ENCODE measurements around the gene TPD52L1. TPM values are rescaled to one million over a fixed set of nuclear protein-coding genes. Genes with fewer than 3 reads are reported as not detected.
A peak's percentile ranks its signal among the peaks of the same experiment; 100 is the strongest.

Gene TPD52L1
- polyA plus RNA-seq, 1 donor, result 46.1 TPM

DNA sequence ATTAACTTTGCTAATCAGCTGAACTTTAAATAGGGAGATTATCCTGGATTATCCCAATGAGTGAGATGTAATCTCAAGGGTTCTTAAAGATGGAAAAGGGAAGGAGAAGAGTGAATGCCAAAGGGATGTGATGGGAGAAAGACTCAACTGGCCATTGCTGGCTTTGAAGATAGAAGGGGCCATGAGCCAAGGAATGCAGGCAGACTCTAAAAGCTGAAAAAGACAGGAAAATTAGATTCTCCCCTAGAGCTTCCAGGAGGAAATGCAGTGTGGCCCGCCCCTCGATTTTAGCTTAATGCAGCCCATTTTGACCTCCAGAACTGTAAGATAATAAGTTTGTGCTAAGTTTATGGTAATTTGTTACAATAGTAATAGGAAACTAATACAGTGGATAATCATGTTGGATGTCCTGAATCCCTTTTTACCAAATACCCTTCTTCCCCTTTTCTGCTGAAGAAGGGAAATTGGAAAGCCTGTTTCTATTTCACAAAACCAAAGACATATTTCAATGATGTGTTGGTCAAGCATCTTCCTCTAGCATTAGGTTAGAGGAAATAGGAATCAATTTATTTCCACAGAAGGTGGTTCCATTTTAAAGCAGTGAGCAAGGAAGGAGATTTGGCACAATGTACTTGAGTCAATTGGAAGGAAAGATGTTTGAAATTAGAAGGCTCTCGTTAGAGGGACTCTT, 151.5 kb downstream of the TPD52L1 start:
- no peak for DNase-seq (ENCODE audit: low read depth)

DNA sequence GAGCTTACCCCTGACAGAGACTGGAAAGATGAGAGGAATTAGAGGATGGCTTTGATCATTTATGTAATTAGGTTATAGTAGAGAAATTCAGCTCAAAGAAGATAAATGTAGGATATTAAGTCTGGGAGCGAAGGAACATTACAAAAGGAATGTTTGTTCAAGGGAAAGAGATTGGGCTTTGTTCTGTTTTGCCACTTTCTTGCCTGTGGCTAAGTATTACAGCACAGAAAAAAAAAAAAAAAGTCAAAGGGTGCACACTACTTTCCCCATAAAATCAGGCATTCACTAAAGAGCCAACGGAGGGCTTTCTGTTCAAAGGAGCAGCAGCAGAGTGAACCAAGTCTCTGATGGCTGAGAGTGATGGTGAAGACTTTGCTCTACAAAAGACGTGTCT, 153.2 kb downstream of the TPD52L1 start:
- DNase-seq (ENCODE audit: low read depth), result no peak

DNA sequence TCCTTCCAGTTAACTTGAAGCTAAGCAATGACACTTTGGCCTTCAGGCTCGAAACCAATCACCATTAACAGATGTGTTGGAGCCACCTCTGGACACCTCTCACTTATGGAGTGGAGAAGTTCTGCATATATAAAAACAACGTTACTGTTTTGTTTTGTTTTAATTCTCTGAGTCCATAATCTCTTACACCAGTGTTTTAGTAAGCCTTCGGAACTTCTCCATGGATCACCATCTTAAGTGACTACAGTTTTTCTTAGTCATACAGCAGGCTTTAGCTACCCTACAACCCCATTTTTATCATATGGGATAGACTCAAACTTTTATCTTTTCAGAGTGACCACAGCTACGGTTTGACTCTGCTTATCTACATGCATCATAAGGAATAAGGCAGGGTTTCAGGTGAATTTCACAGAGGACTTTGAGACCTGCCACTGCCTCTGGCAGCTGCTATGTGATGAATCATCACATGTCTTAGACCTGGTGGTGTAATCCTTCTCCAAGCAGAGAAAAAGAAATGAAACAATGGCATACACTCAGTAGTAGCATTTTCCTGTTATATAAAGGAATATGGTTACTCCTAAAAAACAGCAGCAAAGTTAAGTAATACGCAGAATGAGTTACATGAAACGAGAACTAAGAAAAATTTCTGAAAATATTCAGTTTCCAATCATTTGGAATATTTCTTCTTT, 153.7 kb downstream of the TPD52L1 start:
- no peak for DNase-seq (ENCODE audit: low read depth)

DNA sequence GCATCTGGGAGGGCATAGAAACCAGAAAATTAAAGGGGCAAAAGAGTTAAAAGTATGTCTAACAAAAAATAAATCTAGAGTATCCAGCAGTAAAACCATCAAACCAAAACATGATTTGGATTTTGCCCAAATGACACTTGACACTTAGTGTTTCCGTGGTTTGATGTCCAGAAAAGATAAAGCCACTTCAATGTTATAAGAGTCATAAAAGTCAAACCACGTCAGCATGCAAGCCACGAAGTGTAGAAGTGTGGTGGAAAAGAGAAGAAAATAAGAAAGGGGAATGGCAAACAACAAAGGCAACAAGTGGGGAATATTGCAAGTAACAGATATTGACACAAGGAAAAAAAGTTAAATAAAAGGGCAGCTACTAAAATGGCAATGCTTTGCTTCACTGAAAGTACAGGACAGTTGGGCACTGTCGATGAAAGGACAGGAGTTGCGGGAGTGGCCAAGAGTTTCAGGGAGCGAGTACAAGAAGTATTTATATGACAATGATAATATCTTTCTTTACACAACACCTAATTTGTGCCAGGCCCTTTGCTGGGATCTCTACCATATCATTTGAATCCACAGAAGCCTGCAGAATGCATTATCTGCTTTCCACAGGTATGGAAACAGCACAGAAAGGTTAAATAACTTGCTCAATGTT, 154.5 kb downstream of the TPD52L1 start:
- no peak for DNase-seq (ENCODE audit: low read depth)

DNA sequence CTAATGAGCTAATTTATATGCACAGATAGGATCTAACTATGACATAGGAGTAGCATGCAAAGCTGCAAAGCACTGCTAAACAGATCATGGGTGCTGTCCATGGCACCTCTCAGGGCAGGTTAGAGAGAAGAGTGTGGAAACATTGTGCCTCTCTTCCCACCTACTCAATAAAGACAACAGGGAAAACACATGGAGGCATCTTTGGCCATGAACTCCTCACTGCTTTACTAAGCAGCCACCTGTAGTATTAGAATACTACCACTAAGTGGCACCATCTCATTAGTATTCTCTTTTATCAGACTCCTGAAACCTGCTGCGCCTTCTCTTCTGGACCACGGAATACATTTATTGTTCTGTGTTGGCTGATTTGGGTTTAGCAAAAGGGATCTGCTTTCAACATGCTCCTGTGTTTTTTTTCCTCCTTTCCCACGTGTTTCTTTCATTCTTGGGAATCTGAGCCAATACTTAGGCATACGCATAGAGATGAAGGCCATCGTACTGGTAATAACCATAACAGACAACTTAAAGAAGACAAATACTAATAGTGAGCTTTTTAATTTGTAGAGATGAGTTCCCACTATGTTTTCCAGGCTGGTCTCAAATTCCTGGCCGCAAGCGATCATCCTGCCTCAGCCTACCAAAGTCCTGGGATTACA, 157.5 kb downstream of the TPD52L1 start:
- peak; percentile 34 for DNase-seq (ENCODE audit: low read depth)

DNA sequence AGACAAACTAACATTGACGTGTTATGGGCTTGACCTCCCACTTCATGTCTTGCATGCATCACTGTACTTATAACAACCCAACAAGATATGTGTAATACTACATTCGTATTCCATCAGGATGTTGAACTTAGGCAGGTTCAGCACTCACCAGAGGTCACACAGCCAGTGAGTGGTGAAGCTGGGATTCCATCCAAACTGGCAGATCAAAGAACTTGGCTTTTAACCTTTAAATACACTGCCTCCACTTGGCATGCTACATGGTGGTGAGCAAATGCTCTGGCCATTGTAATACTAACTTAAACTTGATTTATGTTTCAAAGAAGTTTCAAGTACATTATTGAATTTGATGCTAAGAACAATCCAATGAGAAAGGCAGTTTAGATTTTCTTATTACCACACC, 158.9 kb downstream of the TPD52L1 start:
- no peak for DNase-seq (ENCODE audit: low read depth)

DNA sequence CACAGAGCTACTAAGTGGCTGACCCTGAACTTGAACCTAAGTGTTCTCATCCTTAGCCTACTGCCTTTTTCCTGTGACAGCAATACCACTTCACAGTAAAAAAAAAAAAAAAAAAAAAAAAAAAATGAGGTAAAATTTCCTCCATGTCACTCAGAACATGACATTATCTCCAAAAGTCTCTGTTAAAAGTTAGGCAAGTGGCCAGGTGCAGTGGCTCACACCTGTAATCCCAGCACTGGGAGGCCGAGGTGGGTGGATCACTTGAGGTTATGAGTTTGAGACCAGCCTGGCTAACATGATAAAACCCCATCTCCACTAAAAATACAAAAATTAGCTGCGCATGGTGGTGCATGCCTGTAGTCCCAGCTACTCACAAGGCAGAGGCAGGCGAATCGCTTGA, 159.4 kb downstream of the TPD52L1 start:
- DNase-seq (ENCODE audit: low read depth), result no peak

Other genes with a start within 250 kb of the TPD52L1 start
- gene RNF217, start 191.3 kb upstream of the TPD52L1 start, polyA plus RNA-seq (ENCODE audit: insufficient read length), result 51.8 TPM
- 52.5 TPM for gene HDDC2, start 148.2 kb downstream of the TPD52L1 start, polyA plus RNA-seq (ENCODE audit: insufficient read length)

All from forelimb muscle (tissue), 1 donor.